SK-N-SH (cell line): ENCODE results near the gene KAT14. TPM values are rescaled to one million over a fixed set of nuclear protein-coding genes. Genes with fewer than 3 reads are reported as not detected.
"Not testable (repeated sequence)": the region's sequence is repeated elsewhere in the genome, so short reads cannot be mapped to it uniquely, and the experiment has no call there.

Experiments
- CTCF ChIA-PET: fragments of 300-600, 350-600 bp; formaldehyde crosslinking; extraction: SDS; loops from one replicate; lab custom pipeline; 2021; lab: Yijun Ruan, JAX
- POLR2A ChIA-PET: fragments of 350-600 bp; sonication (Branson Sonifier 250); formaldehyde crosslinking; extraction: SDS; loops from one replicate; lab custom pipeline; 2020; ENCODE audit warnings: antibody characterized with exemption, inconsistent platforms; lab: Yijun Ruan, JAX
- DNase-seq: peaks from one replicate; pipeline ENCODE4 v3.0.0; 2012
- H2AFZ ChIP-seq: fragments of 200-600 bp; sonication (generic); 2 replicates; pipeline ENCODE4 v1.8.1; 2016; ENCODE audit warnings: antibody characterized with exemption, mild to moderate bottlenecking, low read depth
- H3F3A ChIP-seq: fragments of 200-600 bp; sonication (generic); replicated peaks from 2 replicates; pipeline ENCODE3; 2016; ENCODE audit warnings: antibody characterized with exemption, mild to moderate bottlenecking; ENCODE audit not compliant: insufficient read depth
- H3K27ac ChIP-seq, 2 experiments: fragments of 200-500 bp in 1 of 2; fragments of 200-600 bp in 1 of 2; sonication (Bioruptor generic) in 1 of 2; sonication (generic), shearing (Covaris generic) in 1 of 2; 2 replicates each; pipeline versions ENCODE4 v1.5.1 to v1.6.1; 2014 to 2016; ENCODE audit warnings: low read depth in 2 of 2, inconsistent platforms in 1 of 2, low read length in 1 of 2, mild to moderate bottlenecking in 1 of 2, mixed read lengths in 1 of 2
- H3K27me3 ChIP-seq: fragments of 200-600 bp; sonication (generic), shearing (Covaris generic); 2 replicates; pipeline ENCODE4 v1.6.1; 2016; ENCODE audit warnings: mixed run types; ENCODE audit not compliant: insufficient read depth
- H3K36me3 ChIP-seq, 2 experiments: fragments of 200-500 bp in 1 of 2; fragments of 200-600 bp in 1 of 2; sonication (Bioruptor generic) in 1 of 2; sonication (generic) in 1 of 2; replicated peaks in 1 of 2; 2 replicates each; pipeline versions ENCODE3 to v1.5.1; 2014 to 2016; ENCODE audit warnings: low read length in 1 of 2, mild to moderate bottlenecking in 1 of 2; ENCODE audit not compliant: insufficient read depth in 2 of 2, control insufficient read depth in 1 of 2
- H3K4me1 ChIP-seq, 2 experiments: fragments of 200-500 bp in 1 of 2; fragments of 200-600 bp in 1 of 2; sonication (Bioruptor generic) in 1 of 2; sonication (generic), shearing (Covaris generic) in 1 of 2; 2 replicates each; pipeline versions ENCODE4 v1.5.1 to v1.6.1; 2014 to 2016; ENCODE audit warnings: low read depth in 1 of 2, low read length in 1 of 2, mixed run types in 1 of 2; ENCODE audit not compliant: insufficient read depth in 2 of 2, control insufficient read depth in 1 of 2
- H3K4me2 ChIP-seq: fragments of 200-600 bp; sonication (generic), shearing (Covaris generic); 2 replicates; pipeline ENCODE4 v1.6.1; 2017; ENCODE audit warnings: mixed run types
- H3K4me3 ChIP-seq, 2 experiments: fragments of 200-500 bp in 1 of 2; fragments of 200-600 bp in 1 of 2; sonication (Bioruptor generic) in 1 of 2; sonication (generic), shearing (Covaris generic) in 1 of 2; 2 replicates each; pipeline versions ENCODE4 v1.5.1 to v1.8.1; 2014 to 2016; ENCODE audit warnings: low read depth in 2 of 2, inconsistent platforms in 1 of 2, low read length in 1 of 2, mild to moderate bottlenecking in 1 of 2, mixed read lengths in 1 of 2, moderate library complexity in 1 of 2
- H3K79me2 ChIP-seq: fragments of 200-600 bp; sonication (generic); 2 replicates; pipeline ENCODE4 v1.8.1; 2017; ENCODE audit warnings: mild to moderate bottlenecking; ENCODE audit not compliant: insufficient read depth
- H3K9ac ChIP-seq: fragments of 200-600 bp; sonication (generic); 2 replicates; pipeline ENCODE4 v1.6.1; 2017; ENCODE audit warnings: mixed run types
- H3K9me2 ChIP-seq: fragments of 200-600 bp; sonication (generic); 2 replicates; pipeline ENCODE4 v1.6.1; 2017; ENCODE audit warnings: mixed run types
- H3K9me3 ChIP-seq: fragments of 200-600 bp; sonication (generic); 2 replicates; pipeline ENCODE4 v1.6.1; 2017; ENCODE audit warnings: mixed run types, mild to moderate bottlenecking, moderate library complexity
- H4K20me1 ChIP-seq: fragments of 200-600 bp; sonication (generic); 2 replicates; pipeline ENCODE4 v1.6.1; 2017; ENCODE audit warnings: mild to moderate bottlenecking, mixed run types; ENCODE audit not compliant: insufficient read depth
- CHD2 ChIP-seq: fragments of 150-350 bp; IDR thresholded peaks from 2 replicates; pipeline ENCODE4 v1.6.1; 2018; ENCODE audit warnings: low read length; ENCODE audit not compliant: partially characterized antibody
- GABPA ChIP-seq: IDR thresholded peaks from 2 replicates; pipeline ENCODE4 v1.4.0; 2012; ENCODE audit warnings: low read depth, mild to moderate bottlenecking
- GATA2 ChIP-seq: sonication (generic); formaldehyde crosslinking; IDR thresholded peaks from 2 replicates; pipeline ENCODE4 v1.5.0; 2020; ENCODE audit warnings: mild to moderate bottlenecking, missing genetic modification reagents
- JUND ChIP-seq: IDR thresholded peaks from 2 replicates; pipeline ENCODE4 v1.4.0; 2012
- MEF2A ChIP-seq: IDR thresholded peaks from 2 replicates; pipeline ENCODE4 v1.4.0; 2012; ENCODE audit warnings: low read depth, borderline replicate concordance
- NRF1 ChIP-seq: IDR thresholded peaks from 2 replicates; pipeline ENCODE4 v1.6.1; 2012; ENCODE audit warnings: low read depth, mild to moderate bottlenecking, low read length
- POLR2AphosphoS5 ChIP-seq: IDR thresholded peaks from 2 replicates; pipeline ENCODE4 v1.6.1; 2012; ENCODE audit warnings: low read depth, low read length
- SMC3 ChIP-seq: IDR thresholded peaks from 2 replicates; pipeline ENCODE4 v1.6.1; 2012; ENCODE audit warnings: low read depth, low read length, improper control_type of control experiment
- TAF1 ChIP-seq: IDR thresholded peaks from 2 replicates; pipeline ENCODE4 v1.6.1; 2012; ENCODE audit warnings: low read depth, mild to moderate bottlenecking, low read length, moderate library complexity, borderline replicate concordance
- WGBS: methylation state at CpG from one replicate; pipeline ENCODE4 v1.1.6; 2017; ENCODE audit warnings: low lambda C conversion rate; 5-methylcytosine and 5-hydroxymethylcytosine counted together
- polyA plus RNA-seq, 3 experiments: library from polyadenylated mRNA; depleted of rRNA; stranded (reverse); fragments of >200 nt; gene quantifications; 2 replicates each; pipeline ENCODE4 v1.2.3, GENCODE V29; 2012
- TF ChIP-seq, protein P1 (sequence below): IDR thresholded peaks from 2 replicates; pipeline ENCODE4; 2012
- TF ChIP-seq, protein P2 (sequence below): IDR thresholded peaks from 2 replicates; pipeline ENCODE4 v1.4.0; 2012; ENCODE audit warnings: low read depth, borderline replicate concordance

Gene KAT14
- polyA plus RNA-seq, 1 of the 3 experiments (the other 2 are of a cell fraction), result 7.3 TPM

DNA sequence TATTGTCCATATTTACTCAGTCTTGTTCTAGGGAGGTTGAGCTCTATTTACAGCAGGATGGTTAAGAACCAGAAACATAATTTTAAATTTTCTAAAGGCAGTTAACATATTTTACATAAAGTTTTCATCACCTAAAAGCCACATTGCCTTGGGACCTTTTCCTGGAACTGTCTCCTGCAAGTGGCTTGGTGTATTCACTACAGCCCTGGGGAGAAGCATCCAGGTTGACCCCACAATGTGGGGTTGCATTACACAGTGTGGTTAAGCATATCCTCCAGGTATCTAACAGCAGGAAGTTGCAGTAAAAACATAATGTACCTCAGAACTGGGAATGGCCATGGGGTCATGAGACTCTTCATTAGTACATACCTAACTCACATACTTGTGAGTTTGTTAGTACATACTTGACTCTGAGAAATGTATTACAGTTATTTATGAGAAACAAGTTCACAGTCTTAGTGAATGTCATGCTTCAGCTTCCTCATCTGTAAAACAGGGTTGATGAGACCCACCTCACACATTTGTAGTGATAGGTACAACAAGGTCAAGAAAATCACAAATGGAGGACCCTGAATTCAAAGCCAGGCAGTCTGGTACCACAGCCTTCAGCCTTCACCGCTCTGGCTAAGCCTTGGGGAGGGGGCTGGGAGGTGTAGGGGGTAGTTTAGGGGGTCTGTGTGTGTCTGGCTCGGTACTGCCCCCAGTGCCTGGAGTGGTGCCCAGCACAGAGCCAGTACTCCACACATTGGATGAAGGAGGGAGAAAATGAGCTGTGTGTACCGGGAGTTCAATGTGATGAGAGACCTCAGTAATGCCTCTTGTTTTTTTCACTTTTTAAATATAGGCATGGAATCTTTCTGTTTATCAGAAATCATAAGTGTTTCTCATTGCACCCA is 52.9 kb downstream of the KAT14 start (continued):
- TF ChIP-seq TAF1 (no peak), NRF1 (no peak)
- TF ChIP-seq, protein P1, sequence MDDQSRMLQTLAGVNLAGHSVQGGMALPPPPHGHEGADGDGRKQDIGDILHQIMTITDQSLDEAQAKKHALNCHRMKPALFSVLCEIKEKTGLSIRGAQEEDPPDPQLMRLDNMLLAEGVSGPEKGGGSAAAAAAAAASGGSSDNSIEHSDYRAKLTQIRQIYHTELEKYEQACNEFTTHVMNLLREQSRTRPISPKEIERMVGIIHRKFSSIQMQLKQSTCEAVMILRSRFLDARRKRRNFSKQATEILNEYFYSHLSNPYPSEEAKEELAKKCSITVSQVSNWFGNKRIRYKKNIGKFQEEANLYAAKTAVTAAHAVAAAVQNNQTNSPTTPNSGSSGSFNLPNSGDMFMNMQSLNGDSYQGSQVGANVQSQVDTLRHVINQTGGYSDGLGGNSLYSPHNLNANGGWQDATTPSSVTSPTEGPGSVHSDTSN, result no peak

DNA sequence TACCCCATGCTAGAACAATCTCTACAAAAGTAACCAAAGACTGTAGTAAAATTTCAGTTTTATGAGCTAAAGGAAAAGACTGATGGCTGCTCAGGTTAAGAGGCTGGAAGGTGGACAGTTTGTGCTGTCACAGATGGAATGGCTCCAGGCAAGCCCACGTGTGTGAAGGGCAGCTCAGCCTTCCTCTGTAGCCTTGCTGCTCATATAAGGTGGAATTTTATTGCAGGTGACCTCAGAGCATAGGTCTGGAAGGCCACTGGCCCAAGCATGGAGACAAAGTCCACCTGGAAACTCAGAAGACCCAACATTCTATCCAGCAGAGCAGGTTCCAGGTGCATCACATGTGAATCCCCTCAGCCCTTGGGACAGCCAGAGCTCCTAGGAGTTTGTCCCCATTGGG is 53.6 kb downstream of the KAT14 start:
- POLR2A ChIA-PET, result no interaction called here

DNA sequence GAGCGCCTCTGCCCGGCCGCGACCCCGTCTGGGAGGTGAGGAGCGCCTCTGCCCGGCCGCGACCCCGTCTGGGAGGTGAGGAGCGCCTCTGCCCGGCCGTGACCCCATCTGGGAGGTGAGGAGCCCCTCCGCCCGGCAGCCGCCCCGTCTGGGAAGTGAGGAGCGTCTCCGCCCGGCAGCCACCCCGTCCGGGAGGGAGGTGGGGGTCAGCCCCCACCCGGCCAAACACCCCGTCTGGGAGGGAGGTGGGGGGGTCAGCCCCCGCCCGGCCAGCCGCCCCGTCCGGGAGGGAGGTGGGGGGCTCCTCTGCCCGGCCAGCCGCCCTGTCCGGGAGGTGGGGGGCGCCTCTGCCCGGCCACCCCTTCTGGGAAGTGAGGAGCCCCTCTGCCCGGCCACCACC is 56.8 kb downstream of the KAT14 start:
- H3F3A ChIP-seq, H3K9me2 ChIP-seq, H3K4me2 ChIP-seq, H3K9me3 ChIP-seq, CTCF ChIA-PET, H3K9ac ChIP-seq, H3K4me3 ChIP-seq, H3K27me3 ChIP-seq, DNase-seq, H3K79me2 ChIP-seq, H4K20me1 ChIP-seq, H3K36me3 ChIP-seq, POLR2A ChIA-PET, H3K4me1 ChIP-seq, H2AFZ ChIP-seq, H3K27ac ChIP-seq: not testable (repeated sequence)
- WGBS, result 89% methylated on average over 20 of the region's 35 CpGs

More for the DNA sequence above, 53.6 kb downstream of the KAT14 start:
- no peaks in the 10 kb centered on the region for H3K9me2 ChIP-seq
- H3K9me3 ChIP-seq, result no peaks in the 10 kb centered on the region
- H3K4me1 ChIP-seq, result no peaks in the 10 kb centered on the region
- no peak overlapping the region for H2AFZ ChIP-seq
- H3K4me3 ChIP-seq, result no peak overlapping the region
- no peak overlapping the region for H3K9ac ChIP-seq
- no peak overlapping the region for H3K4me2 ChIP-seq
- H3K27me3 ChIP-seq, result no peaks in the 10 kb centered on the region
- peaks cover 11 to 30% of the 10 kb centered on the region in 2 experiments for H3K36me3 ChIP-seq
- CTCF ChIA-PET, result no interaction called here
- WGBS, result 58% methylated on average over 1 of the region's 1 CpG
- DNase-seq, result no peak
- no peaks in the 10 kb centered on the region for H4K20me1 ChIP-seq
- H3K79me2 ChIP-seq, result no peaks in the 10 kb centered on the region
- no peak for TF ChIP-seq GABPA
- TF ChIP-seq JUND, result no peak
- no peak for TF ChIP-seq SMC3
- no peak for TF ChIP-seq CHD2
- TF ChIP-seq MEF2A, result no peak
- no peak for TF ChIP-seq GATA2
- TF ChIP-seq, protein P2, sequence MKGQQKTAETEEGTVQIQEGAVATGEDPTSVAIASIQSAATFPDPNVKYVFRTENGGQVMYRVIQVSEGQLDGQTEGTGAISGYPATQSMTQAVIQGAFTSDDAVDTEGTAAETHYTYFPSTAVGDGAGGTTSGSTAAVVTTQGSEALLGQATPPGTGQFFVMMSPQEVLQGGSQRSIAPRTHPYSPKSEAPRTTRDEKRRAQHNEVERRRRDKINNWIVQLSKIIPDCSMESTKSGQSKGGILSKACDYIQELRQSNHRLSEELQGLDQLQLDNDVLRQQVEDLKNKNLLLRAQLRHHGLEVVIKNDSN, result no peak
- TF ChIP-seq POLR2AphosphoS5, result no peak
- H3K27ac ChIP-seq, result no peak overlapping the region
- H3F3A ChIP-seq, result no peaks in the 10 kb centered on the region
